Endometrium (tissue), 2 donors: ENCODE data around the gene NLRP1.

Experiments
- FAIRE-seq: peaks from 2 replicates; lab custom pipeline; 2012; peaks lifted over from hg19 to GRCh38; lab: Jason Lieb, UNC
- donor health status: control.
- donor health status: control.

The NLRP1 gene

GRCh38 chr17:5584383-5585286, at the start of gene NLRP1:
NLRP1 (minus strand) TSS chr17:5584509; CDS start chr17:5583957, 552 bp downstream.
- FAIRE-seq: no peak

DNA sequence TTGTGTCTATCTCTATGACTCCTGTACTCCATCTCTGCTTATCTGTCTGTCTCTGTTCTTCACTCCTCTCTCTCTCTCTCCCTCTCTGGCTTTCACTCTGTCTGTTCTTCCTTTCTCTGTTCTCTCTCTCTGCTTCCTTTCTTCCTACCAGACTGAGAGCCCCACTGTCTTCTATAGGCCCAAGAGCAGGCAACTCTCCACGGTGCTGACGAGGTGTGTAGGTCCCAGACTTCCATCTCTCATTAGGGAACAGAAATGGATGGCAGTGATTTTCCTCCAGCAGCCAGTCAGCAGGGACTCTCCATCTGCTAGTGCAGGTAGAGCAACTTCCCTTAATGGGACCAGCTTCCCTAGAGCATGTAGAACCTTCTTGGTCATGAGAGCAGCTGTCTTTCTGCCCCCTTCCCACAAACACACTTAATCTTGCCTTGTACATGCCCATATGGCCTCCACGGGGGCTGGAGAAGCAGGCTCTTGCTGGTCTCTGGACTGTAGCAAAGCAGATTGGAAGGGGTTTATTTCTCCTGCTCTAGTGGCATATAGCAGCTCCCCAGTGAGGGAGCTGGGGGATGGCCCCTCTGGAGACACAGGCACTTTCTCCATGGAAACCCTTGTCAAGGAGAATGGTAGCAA, 47.8 kb upstream of the NLRP1 start:
- no peak for FAIRE-seq

GRCh38 chr17:5630434-5630833, 46.1 kb upstream of the NLRP1 start:
- FAIRE-seq: no peak

DNA sequence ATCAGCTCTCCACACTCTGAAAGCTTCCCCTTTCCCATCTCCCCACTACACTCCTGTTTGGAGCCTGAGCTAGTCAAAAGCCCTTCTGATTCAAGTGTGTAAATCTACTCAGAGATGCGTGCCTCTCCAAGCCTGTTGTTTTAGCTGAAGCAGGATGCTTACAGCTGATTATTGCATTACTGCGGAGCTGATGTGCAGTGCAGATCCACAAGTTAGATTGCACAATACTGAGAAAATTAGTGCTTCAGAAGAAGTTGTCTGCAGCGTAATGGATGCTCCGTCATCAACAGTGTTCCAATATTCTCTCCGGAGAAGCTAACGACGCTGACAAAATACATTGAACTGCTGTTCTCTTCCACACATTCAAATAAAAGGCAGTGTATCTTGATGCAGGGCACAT, 44.8 kb upstream of the NLRP1 start:
- FAIRE-seq: no peak

DNA sequence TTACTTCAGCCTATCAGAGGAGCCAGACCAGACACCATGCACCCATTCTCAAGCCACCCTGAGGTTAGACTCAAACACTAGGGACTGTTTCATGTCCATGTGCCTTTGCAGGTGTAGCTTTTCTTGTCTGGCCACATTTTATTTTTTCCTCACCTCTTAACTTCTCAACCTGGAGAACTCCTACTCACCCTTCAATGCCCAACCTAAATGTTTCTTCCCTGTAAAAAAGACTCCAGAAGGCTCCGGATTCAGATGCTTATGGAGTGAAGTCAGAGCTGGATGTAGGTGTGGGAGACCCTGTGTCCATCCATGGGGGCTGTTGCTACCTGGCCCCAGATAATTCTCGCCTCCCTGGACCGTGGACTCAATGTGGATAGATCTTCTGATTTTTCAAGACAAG, 44.0 kb upstream of the NLRP1 start:
- FAIRE-seq: no peak

GRCh38 chr17:5624211-5624610, 39.9 kb upstream of the NLRP1 start:
- no peak for FAIRE-seq

DNA sequence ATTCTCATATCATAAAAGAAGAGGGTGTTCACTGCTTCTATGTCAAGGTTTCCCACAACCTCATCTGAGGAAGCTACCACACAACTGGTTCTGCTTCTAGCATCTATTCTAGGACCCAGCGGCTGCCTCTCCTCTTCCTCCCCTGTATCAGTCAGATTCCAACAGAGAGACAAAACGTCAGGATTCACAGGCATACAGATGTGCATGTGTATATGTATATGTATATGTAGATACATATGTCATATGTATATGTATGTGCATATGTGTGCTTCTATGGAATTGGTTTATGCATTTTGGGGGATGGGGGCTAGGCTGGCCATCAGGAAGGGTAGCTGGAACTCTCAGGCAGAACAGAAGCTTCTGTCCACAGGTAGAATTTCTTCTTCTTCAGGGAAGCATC, 37.4 kb upstream of the NLRP1 start:
- FAIRE-seq: no peak

- no peak for FAIRE-seq
Measured at GRCh38 chr17:5621026-5621425, 36.7 kb upstream of the NLRP1 start.

GRCh38 chr17:5619088-5619740, 34.9 kb upstream of the NLRP1 start:
- FAIRE-seq: no peak

GRCh38 chr17:5618476-5618875, 34.2 kb upstream of the NLRP1 start:
- FAIRE-seq: no peak

DNA sequence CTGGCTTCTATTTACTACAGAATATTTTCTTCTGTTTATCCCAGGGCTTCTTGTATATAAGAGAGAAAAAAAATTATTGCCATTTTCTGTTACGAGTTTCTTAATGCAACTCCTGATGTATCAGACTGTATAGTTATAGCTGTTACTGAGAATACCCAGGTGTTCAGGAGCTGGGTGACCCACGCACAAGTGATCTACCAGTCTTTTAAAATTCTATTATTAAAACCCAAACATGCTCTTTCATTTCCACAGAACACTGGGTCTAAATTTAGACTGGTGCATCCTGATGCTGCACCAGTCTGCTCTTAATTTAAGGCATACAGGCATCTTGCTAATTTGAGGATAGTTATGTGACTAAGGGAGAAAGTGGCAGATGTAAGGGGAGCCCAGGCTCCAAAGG, 31.2 kb upstream of the NLRP1 start:
- FAIRE-seq: no peak

DNA sequence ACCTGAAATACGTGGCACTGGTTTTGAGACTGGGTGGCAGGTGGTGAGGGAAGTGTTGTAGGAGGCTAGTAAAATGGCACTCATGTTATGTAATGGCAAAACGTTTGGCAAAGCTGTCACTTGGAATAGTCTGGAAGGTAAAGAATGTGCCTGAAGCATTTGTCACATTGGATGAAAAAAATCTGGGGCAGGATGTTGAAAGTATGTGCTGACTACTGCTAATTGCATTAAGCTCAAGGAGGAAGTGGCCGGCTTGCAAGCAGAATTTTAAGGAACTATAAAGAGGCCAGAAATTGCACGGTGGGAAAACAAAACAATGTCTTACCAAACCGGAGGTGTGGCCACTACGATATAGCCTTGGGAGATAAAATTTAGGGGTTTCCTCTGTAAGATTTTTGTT, 26.6 kb upstream of the NLRP1 start:
- no peak for FAIRE-seq

DNA sequence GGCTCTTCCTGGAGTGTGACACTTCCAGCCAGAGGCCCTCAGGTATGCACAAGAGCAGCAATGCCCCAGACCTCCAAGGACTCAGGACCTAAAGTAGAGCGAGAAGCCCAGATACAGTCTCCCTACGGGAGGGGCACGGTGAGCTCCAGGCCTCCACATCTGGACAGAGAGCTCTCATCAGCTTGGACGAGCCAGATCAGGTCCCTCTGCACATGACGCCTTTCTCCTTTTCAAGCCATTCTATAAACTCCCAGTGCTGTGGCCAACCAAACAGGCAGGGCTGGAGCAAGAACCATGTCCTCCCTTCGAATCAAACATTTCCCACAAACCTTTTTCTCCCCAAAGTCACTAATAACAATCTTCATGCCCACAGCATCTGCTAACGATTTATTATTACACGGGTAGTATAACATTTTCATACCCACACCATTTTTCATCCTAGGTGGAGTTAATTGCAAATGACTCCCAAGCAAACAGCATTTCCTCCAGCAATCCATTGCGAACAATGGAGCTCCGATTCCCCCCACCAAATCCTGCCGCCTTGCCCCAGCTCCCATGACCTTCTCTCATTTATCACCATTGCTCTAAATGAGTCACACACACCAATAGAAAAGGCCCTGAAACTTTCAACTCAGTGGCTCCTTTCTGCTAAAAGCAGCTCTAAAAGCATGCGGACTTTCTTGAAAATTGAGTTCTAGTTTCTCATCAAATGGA, 24.2 kb upstream of the NLRP1 start:
- FAIRE-seq: no peak

GRCh38 chr17:5607946-5608345, 23.6 kb upstream of the NLRP1 start:
- FAIRE-seq: no peak

DNA sequence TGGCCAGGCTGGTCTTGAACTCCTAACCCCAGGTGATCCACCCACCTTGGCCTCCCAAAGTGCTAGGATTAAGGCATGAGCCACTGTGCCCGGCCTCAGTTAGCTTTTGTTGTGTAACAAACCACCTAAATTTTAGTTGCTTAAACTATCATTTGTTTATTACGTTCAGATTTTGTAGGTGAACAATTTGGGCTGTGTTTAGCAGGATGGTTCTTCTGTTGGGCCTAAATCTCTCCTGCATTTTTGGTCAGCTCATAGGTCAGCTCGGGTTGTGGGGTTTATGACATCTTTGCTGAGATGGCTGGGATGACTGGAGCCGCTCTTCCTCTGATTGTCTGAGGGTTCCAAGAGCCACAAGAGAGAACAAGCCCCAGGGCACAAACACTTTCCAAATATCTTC, 21.1 kb upstream of the NLRP1 start:
- no peak for FAIRE-seq

DNA sequence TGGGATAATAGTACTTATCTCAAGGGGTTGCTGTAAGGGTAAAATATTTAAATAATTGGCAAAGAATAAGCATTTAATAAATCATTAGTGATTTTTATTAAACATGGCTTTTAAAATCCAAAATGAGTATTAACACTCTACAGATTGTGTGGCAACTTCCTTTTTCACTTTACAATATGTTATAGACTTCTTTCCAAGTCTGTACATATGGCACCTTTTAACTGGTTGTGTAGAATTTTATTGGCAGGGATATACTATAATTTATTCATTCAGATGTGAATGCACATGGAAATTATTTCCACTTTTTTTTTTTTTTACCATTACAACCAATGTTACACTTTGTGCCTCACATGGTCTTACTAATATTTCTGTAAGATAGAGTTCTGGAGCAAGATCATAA, 15.7 kb upstream of the NLRP1 start:
- FAIRE-seq: no peak

DNA sequence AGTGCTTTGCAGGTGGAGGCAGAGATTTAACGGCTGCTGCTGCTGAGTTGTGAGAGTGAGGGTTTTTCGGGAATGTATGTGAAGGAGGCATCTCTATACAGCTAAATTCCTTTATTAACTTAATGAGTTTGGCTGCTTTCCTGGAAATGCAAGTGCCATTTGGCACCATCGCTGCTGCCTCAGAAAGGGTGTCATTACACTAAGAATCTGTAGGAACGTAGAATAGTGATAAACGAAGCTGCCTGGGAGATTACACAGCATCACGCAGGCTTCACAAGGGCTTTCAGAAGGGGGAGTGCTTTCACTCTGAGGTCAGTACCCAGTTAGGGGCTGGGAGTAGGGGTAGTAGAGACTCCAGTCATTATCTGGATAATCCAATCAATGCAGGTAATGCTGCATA, 14.1 kb upstream of the NLRP1 start:
- FAIRE-seq: no peak

DNA sequence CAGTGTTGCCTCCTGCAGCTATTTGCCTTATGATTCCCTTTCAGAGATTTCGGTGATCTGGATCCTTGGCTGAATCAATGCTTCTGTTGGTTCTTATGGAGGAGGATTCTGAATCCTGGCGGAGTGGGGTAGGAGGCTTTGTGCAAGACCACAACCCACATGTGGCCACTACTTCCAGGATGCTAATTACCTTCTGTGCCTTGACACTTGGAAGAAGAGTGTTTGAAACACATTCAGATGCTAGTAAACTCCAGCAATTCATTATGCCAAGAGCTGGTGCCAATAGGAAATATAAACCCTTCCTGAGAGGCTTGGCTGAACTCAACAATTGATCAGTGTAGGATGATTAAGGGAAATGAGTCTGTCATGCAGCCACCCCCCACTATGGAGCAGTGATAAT, 12.1 kb upstream of the NLRP1 start:
- FAIRE-seq: no peak

- no peak for FAIRE-seq
Measured at GRCh38 chr17:5595831-5596230, 11.5 kb upstream of the NLRP1 start.

- peak; percentile 66 for FAIRE-seq
Measured at GRCh38 chr17:5592382-5592781, 8.1 kb upstream of the NLRP1 start.

GRCh38 chr17:5591966-5592365, 7.7 kb upstream of the NLRP1 start:
- no peak for FAIRE-seq

DNA sequence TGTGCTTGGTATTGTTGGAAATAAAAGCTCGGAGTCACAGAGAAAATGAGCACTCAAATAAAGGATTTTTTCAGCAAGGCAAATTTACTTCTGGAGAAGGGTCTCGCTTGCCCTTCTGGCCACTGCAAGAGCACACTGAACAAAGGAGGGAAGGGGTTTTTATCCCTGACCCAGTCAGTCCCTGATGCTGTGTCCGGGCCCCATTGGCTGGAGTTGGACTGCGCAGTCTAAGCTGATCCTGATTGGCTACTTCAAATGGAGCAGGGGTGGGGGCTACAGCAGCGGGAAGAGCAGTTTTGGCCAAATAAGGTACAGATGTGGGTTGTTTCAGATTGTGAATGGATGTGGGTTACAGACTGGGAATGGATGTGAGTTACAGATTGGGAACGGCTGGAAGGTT, 4.3 kb upstream of the NLRP1 start:
- no peak for FAIRE-seq
